OCI-LY7 (cell line): ENCODE measurements around the gene MOBP. TPM values are rescaled to one million over a fixed set of nuclear protein-coding genes. Genes with fewer than 3 reads are reported as not detected.
A peak's percentile ranks its signal among the peaks of the same experiment; 100 is the strongest.

Source experiments
- BruUV-seq: library from RNA; stranded (reverse); fragments of 400-500 nt; replicated peaks from 2 replicates; lab custom pipeline; 2021; lab: Mats Ljungman, UMichigan
- CTCF ChIA-PET: fragments of 300-600 bp; sonication (Branson Sonifier 250); formaldehyde crosslinking; loops from one replicate; lab custom pipeline; 2022; ENCODE audit warnings: antibody characterized with exemption; ENCODE audit not compliant: unreplicated experiment; lab: Charles Lee
- POLR2A ChIA-PET: fragments of 300-600 bp; sonication (Branson Sonifier 250); formaldehyde crosslinking; loops from one replicate; lab custom pipeline; 2022; ENCODE audit warnings: antibody characterized with exemption; lab: Charles Lee
- DNase-seq: peaks from one replicate; pipeline ENCODE4 v3.0.0-alpha.2; 2015; ENCODE audit warnings: low spot score
- H2AFZ ChIP-seq: fragments of 200-600 bp; sonication (generic), shearing (Covaris generic); 2 replicates; pipeline ENCODE4 v1.6.1; 2014; ENCODE audit warnings: mild to moderate bottlenecking, antibody characterized with exemption, low read length, moderate library complexity
- H3K27ac ChIP-seq: fragments of 200-600 bp; sonication (generic); 2 replicates; pipeline ENCODE4 v1.5.1; 2014; ENCODE audit warnings: mixed run types, low read depth, mild to moderate bottlenecking, moderate library complexity, low read length, inconsistent platforms; ENCODE audit not compliant: poor library complexity, severe bottlenecking
- H3K36me3 ChIP-seq: fragments of 200-600 bp; sonication (generic); 2 replicates; pipeline ENCODE4 v1.6.1; 2014; ENCODE audit warnings: mild to moderate bottlenecking, antibody characterized with exemption, low read length, moderate library complexity, mixed read lengths; ENCODE audit not compliant: insufficient read depth
- H3K4me1 ChIP-seq: fragments of 200-600 bp; sonication (generic); 2 replicates; pipeline ENCODE4 v1.5.1; 2014; ENCODE audit warnings: mild to moderate bottlenecking, low read length; ENCODE audit not compliant: insufficient read depth, poor library complexity, severe bottlenecking
- H3K4me2 ChIP-seq: fragments of 200-600 bp; sonication (generic); 2 replicates; pipeline ENCODE4 v1.6.1; 2014; ENCODE audit warnings: mild to moderate bottlenecking, low read length
- H3K4me3 ChIP-seq: fragments of 200-600 bp; sonication (generic); 2 replicates; pipeline ENCODE4 v1.5.1; 2014; ENCODE audit warnings: mild to moderate bottlenecking, low read depth, low read length; ENCODE audit not compliant: poor library complexity, severe bottlenecking
- H3K79me2 ChIP-seq: fragments of 200-600 bp; sonication (generic); 2 replicates; pipeline ENCODE4 v1.6.1; 2016; ENCODE audit warnings: low read depth, mild to moderate bottlenecking, low read length, moderate library complexity, mixed read lengths; ENCODE audit not compliant: insufficient read depth
- H3K9me2 ChIP-seq: fragments of 200-600 bp; sonication (generic); 2 replicates; pipeline ENCODE4 v1.6.1; 2016; ENCODE audit warnings: mild to moderate bottlenecking, low read length, mixed read lengths; ENCODE audit not compliant: insufficient read depth
- H3K9me3 ChIP-seq: fragments of 200-600 bp; sonication (generic); 2 replicates; pipeline ENCODE4 v1.6.1; 2014; ENCODE audit warnings: mild to moderate bottlenecking, mixed run types, low read length, mixed read lengths
- H4K20me1 ChIP-seq: fragments of 200-600 bp; sonication (generic); 2 replicates; pipeline ENCODE4 v1.6.1; 2014; ENCODE audit warnings: mild to moderate bottlenecking, antibody characterized with exemption, low read length, moderate library complexity, mixed read lengths; ENCODE audit not compliant: insufficient read depth
- CTCF ChIP-seq: fragments of 200-600 bp; sonication (generic); conservative IDR thresholded peaks from 2 replicates; pipeline ENCODE4 v1.5.1; 2014; ENCODE audit warnings: mild to moderate bottlenecking, antibody characterized with exemption, low read length, moderate library complexity, mixed read lengths
- EZH2phosphoT487 ChIP-seq: fragments of 200-600 bp; sonication (generic); IDR thresholded peaks from 2 replicates; pipeline ENCODE4 v1.6.1; 2018; ENCODE audit warnings: low read depth, borderline replicate concordance, mild to moderate bottlenecking, mixed run types, antibody characterized with exemption, low read length, moderate library complexity, mixed read lengths
- intact Hi-C: fragments of 100-400 bp; cut with micrococcal nuclease; formaldehyde crosslinking; loops from one replicate; pipeline ENCODE4 v1.10.0; 2022; ENCODE audit not compliant: unreplicated experiment
- total RNA-seq, 2 experiments: library from RNA; depleted of rRNA in 1 of 2; stranded (reverse); fragments of >200 nt in 1 of 2; shearing (Covaris generic) in 1 of 2; gene quantifications; 2 replicates each; pipeline ENCODE4 v1.2.3, GENCODE V29; 2014 to 2022

MOBP gene
- total RNA-seq, 2 experiments from 2014 or later, result not detected

DNA sequence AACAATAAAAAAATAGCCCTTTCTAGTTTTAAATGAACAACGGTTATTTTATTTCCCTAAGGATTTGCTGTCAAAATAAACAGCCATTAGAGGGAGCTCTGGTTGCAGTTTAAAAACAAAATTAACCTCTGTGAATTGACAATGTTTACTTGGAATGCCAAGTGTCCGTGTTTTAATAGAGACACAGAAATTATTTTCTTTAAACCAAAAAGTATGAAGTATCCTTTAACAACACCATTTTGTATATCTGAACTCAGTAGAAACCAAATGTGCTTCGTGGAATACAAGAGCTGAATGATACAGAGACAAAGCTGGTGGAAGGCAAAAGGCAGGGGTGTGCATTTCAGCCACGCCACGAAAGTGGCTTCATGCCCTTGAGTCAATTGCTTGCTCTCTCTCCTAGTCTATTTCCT, 74.4 kb downstream of the MOBP start:
- intact Hi-C loops, result no loop called here
- Histone ChIP-seq H3K27ac (no peak overlapping the region), H3K4me2 (no peak overlapping the region), H3K4me3 (no peak overlapping the region), H3K4me1 (no peaks in the 10 kb centered on the region), H3K9me3 (no peaks in the 10 kb centered on the region), H2AFZ (peak overlapping the region; percentile 31; the same call in 1 of the 2 replicates), H3K79me2 (no peaks in the 10 kb centered on the region), H3K9me2 (no peaks in the 10 kb centered on the region), H4K20me1 (no peaks in the 10 kb centered on the region), H3K36me3 (no peaks in the 10 kb centered on the region)
- ChIA-PET CTCF (no interaction called here), POLR2A (no interaction called here)
- no TSS peak for BruUV-seq
- no peak for TF ChIP-seq EZH2phosphoT487
- peak; percentile 83 for TF ChIP-seq CTCF
- peak; percentile 6 for DNase-seq

GRCh38 chr3:39542588-39542988, 75.1 kb downstream of the MOBP start:
- POLR2A ChIA-PET, result no interaction called here
- H3K79me2 ChIP-seq, result no peaks in the 10 kb centered on the region
- H2AFZ ChIP-seq, result no peak overlapping the region
- H3K4me1 ChIP-seq, result no peaks in the 10 kb centered on the region
- CTCF ChIA-PET, result no interaction called here
- intact Hi-C loops, result no loop called here
- H3K4me2 ChIP-seq, result no peak overlapping the region
- H3K36me3 ChIP-seq, result no peaks in the 10 kb centered on the region
- H3K9me2 ChIP-seq, result no peaks in the 10 kb centered on the region
- H4K20me1 ChIP-seq, result no peaks in the 10 kb centered on the region
- no peaks in the 10 kb centered on the region for H3K9me3 ChIP-seq
- no peak for DNase-seq
- BruUV-seq, result no TSS peak
- no peak overlapping the region for H3K4me3 ChIP-seq
- no peak overlapping the region for H3K27ac ChIP-seq
- no peak for TF ChIP-seq CTCF
- no peak for TF ChIP-seq EZH2phosphoT487

- ChIA-PET CTCF (no interaction called here), POLR2A (no interaction called here)
- H2AFZ ChIP-seq, result no peak overlapping the region
- H3K27ac ChIP-seq, result no peak overlapping the region
- H3K4me3 ChIP-seq, result no peak overlapping the region
- no peaks in the 10 kb centered on the region for H3K4me1 ChIP-seq
- no peaks in the 10 kb centered on the region for H3K36me3 ChIP-seq
- no peaks in the 10 kb centered on the region for H4K20me1 ChIP-seq
- DNase-seq, result no peak
- H3K9me3 ChIP-seq, result no peaks in the 10 kb centered on the region
- H3K79me2 ChIP-seq, result no peaks in the 10 kb centered on the region
- intact Hi-C loops, result no loop called here
- no peak for TF ChIP-seq CTCF
- TF ChIP-seq EZH2phosphoT487, result no peak
- H3K9me2 ChIP-seq, result no peaks in the 10 kb centered on the region
- no TSS peak for BruUV-seq
- H3K4me2 ChIP-seq, result no peak overlapping the region
Measured at GRCh38 chr3:39548282-39548681, 80.8 kb downstream of the MOBP start.
